Prostate gland (tissue), 2 donors: ENCODE measurements around the gene PAX2. TPM values are rescaled to one million over a fixed set of nuclear protein-coding genes. Genes with fewer than 3 reads are reported as not detected.

Experiments used
- DNase-seq: peaks from one replicate; pipeline ENCODE4 v3.0.0-alpha.2; 2019; ENCODE audit warnings: low spot score
- H3K27ac ChIP-seq, 2 donors: fragments of 200-600 bp; sonication (generic); 2 replicates each; pipeline ENCODE4 v1.5.1; 2017 to 2019
- H3K27me3 ChIP-seq: fragments of 200-600 bp; sonication (generic); replicated peaks from 2 replicates; pipeline ENCODE4 v1.5.1; 2019; ENCODE audit not compliant: insufficient read depth
- H3K36me3 ChIP-seq, 2 donors: fragments of 200-600 bp; sonication (generic); 1 replicate in 1 of 2; 2 replicates in 1 of 2; pipeline versions ENCODE4 v1.5.1 to v1.8.1; 2017 to 2019
- H3K4me1 ChIP-seq: fragments of 200-600 bp; sonication (generic); replicated peaks from 2 replicates; pipeline ENCODE4 v1.5.1; 2019
- H3K4me3 ChIP-seq, 2 donors: fragments of 200-600 bp; sonication (generic); 2 replicates each; pipeline ENCODE4 v1.5.1; 2017 to 2019
- H3K9me3 ChIP-seq: fragments of 200-600 bp; sonication (generic); 2 replicates; pipeline ENCODE4 v1.5.1; 2017
- CTCF ChIP-seq, 4 experiments: fragments of 200-600 bp in 2 of 4; fragments of 450-650 bp in 2 of 4; sonication (generic) in 2 of 4; IDR thresholded peaks; 1 replicate in 3 of 4; 2 replicates in 1 of 4; pipeline ENCODE4 v1.5.1; 2016 to 2019; ENCODE audit warnings: antibody characterized with exemption in 4 of 4, mild to moderate bottlenecking in 2 of 4, moderate library complexity in 2 of 4
- POLR2A ChIP-seq: fragments of 450-650 bp; IDR thresholded peaks from one replicate; pipeline ENCODE4 v1.6.1; 2016; ENCODE audit warnings: antibody characterized with exemption, mild to moderate bottlenecking
- POLR2AphosphoS5 ChIP-seq: sonication (generic); formaldehyde crosslinking; IDR thresholded peaks from one replicate; pipeline ENCODE4 v1.6.1; 2017; ENCODE audit warnings: antibody characterized with exemption
- WGBS: methylation state at CpG from one replicate; pipeline ENCODE4 v1.1.5; 2018; 5-methylcytosine and 5-hydroxymethylcytosine counted together
- intact Hi-C: fragments of 100-400 bp; cut with DNase I; formaldehyde crosslinking; loops from one replicate; pipeline ENCODE4 v1.14.2; 2022
- total RNA-seq, 2 donors: library from RNA; depleted of rRNA; stranded (reverse); fragments of >200 nt; gene quantifications; one replicate each; pipeline ENCODE4 v1.1.0, GENCODE V29; 2016

PAX2 gene
- total RNA-seq, 2 donors from 2014 or later: 0.91 TPM; not detected in 1

DNA sequence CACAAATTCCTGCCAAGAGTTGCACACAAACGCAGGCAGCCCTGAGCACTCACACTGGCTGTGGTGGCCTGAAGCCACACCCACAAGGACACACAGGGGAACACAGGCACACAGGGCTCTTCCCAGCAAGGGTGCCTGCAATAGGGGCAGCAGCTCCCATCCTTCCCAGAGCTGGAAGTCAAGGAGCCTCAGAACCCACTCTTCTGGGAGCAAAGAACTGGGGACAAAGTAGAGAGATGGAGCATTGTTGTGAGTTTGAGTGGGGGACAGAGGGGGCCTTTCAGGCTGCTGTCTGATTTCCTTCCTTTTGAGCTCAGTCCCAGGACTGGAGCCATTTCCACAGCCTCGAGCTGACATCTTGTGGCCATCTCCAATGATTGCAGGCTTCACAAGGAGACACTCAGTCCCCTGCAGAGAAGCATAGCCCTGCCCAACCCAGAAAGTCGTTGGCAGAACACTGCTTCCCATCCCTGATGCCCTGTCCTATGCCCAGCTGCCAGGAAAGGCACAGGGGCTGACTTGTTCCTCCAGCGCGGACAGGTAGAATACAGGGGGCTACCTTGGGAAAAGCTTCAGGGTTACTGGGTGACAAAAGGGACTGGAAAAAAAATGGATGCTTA, 133.0 kb downstream of the PAX2 start:
- Histone ChIP-seq H3K27me3 (peaks cover 1% of the 10 kb centered on the region), H3K4me3 (no peak overlapping the region), H3K27ac (no peak overlapping the region), H3K9me3 (no peaks in the 10 kb centered on the region), H3K4me1 (no peaks in the 10 kb centered on the region), H3K36me3 (no peaks in the 10 kb centered on the region)
- intact Hi-C loops: loop anchor here (5.0 kb wide), 1 partner anchor 311 kb away; no protein-coding TSS in a partner anchor
- TF ChIP-seq POLR2AphosphoS5: no peak
- TF ChIP-seq POLR2A: no peak
- peak in 3 of 4 experiments; percentile 53 to 73 (median 71) for TF ChIP-seq CTCF (IDR thresholded peaks at IDR 0.05)
- 6% methylated on average over 5 of the region's 5 CpGs for WGBS
- peak; percentile 44 for DNase-seq

Other genes with a start within 250 kb of the PAX2 start
- 10 to 100 TPM; 10.5 to 17.3 TPM for gene SEC31B, start 225.7 kb upstream of the PAX2 start, total RNA-seq
- gene NDUFB8, start 215.7 kb upstream of the PAX2 start, total RNA-seq: 100 to 1,000 TPM; 195 to 222 TPM
- gene HIF1AN, start 209.6 kb upstream of the PAX2 start, total RNA-seq: 10 to 100 TPM; 10.8 to 30.2 TPM
- 10 to 100 TPM; 25.3 to 77.8 TPM for gene SLF2, start 167.4 kb downstream of the PAX2 start, total RNA-seq
- gene SEMA4G, start 223.9 kb downstream of the PAX2 start, total RNA-seq: 10 to 100 TPM; 24.2 to 31.0 TPM
- 100 to 1,000 TPM in 1 of 2 donors, 10 to 100 TPM in 1; 98.3 to 119 TPM for gene MRPL43, start 241.9 kb downstream of the PAX2 start, total RNA-seq
- 10 to 100 TPM in 1 of 2 donors, 1 to 10 TPM in 1; 9.7 to 17.3 TPM for gene TWNK, start 242.0 kb downstream of the PAX2 start, total RNA-seq